Activated CD4-positive, alpha-beta T cell treated with anti-CD3 and anti-CD28 coated beads for 48 hours (primary cell): ENCODE data around the gene SBNO2.
"Not testable (repeated sequence)": the region's sequence is repeated elsewhere in the genome, so short reads cannot be mapped to it uniquely, and the experiment has no call there.

Experiments
- DNase-seq: peaks from one replicate; pipeline ENCODE4 v3.0.0-alpha.2; 2020

The SBNO2 gene

GRCh38 chr19:1208830-1209229, 34.8 kb upstream of the SBNO2 start:
- not testable (repeated sequence) for DNase-seq

GRCh38 chr19:1206864-1207450, 32.9 kb upstream of the SBNO2 start:
- peak; percentile 43 for DNase-seq

GRCh38 chr19:1206150-1206863, 32.2 kb upstream of the SBNO2 start:
- no peak for DNase-seq

- peak; percentile 100 for DNase-seq
Measured at GRCh38 chr19:1205114-1206099, 31.3 kb upstream of the SBNO2 start, which contains the start of gene STK11. TSS of gene STK11 (plus strand) at chr19:1205778. CDS start at chr19:1206914, 1,136 bp downstream.

- DNase-seq = not testable (repeated sequence)
Measured at GRCh38 chr19:1200614-1201013, 26.5 kb upstream of the SBNO2 start.

- no peak for DNase-seq
Measured at GRCh38 chr19:1199531-1199930, 25.5 kb upstream of the SBNO2 start.

- peak; percentile 78 for DNase-seq
Measured at GRCh38 chr19:1189419-1189818, 15.4 kb upstream of the SBNO2 start.

GRCh38 chr19:1183543-1184172, 9.6 kb upstream of the SBNO2 start:
- no peak for DNase-seq

- DNase-seq = no peak
Measured at GRCh38 chr19:1182727-1183126, 8.7 kb upstream of the SBNO2 start.

- no peak for DNase-seq
Measured at GRCh38 chr19:1182068-1182467, 8.0 kb upstream of the SBNO2 start.

GRCh38 chr19:1181606-1182005, 7.5 kb upstream of the SBNO2 start:
- no peak for DNase-seq

- no peak for DNase-seq
Measured at GRCh38 chr19:1177322-1178114, 3.5 kb upstream of the SBNO2 start.

GRCh38 chr19:1173159-1173844, 766 bp downstream of the SBNO2 start:
- peak; percentile 40 for DNase-seq

GRCh38 chr19:1172353-1173158, 1.5 kb downstream of the SBNO2 start:
- DNase-seq = no peak

GRCh38 chr19:1171755-1172352, 2.2 kb downstream of the SBNO2 start:
- no peak for DNase-seq

- DNase-seq = no peak
Measured at GRCh38 chr19:1170938-1171754, 2.9 kb downstream of the SBNO2 start.

GRCh38 chr19:1169921-1170885, 3.9 kb downstream of the SBNO2 start:
- DNase-seq = no peak

- DNase-seq = no peak
Measured at GRCh38 chr19:1169411-1169791, 4.7 kb downstream of the SBNO2 start.
